ENCODE measurements around the gene CLIC6. TPM values are rescaled to one million over a fixed set of nuclear protein-coding genes. Genes with fewer than 3 reads are reported as not detected.

CLIC6 gene
- total and polyA plus RNA-seq, 2 of the 8 experiments (the other 6 are each of a cell fraction or from before 2014, with no cell fraction given), result 0.42 to 1.3 TPM

- Histone ChIP-seq H3K23me2 (ENCODE audit: low read depth, low read length) (no peaks in the 10 kb centered on the region; the same call in 1 of the 2 replicates), H4K8ac (ENCODE audit: extremely low read depth, insufficient read depth, low read length) (no peak overlapping the region), H3K23ac (ENCODE audit: insufficient read length) (no peak overlapping the region), H3K36me3 (ENCODE audit: control insufficient read depth in 2 of 4, insufficient read depth in 4 of 4, low read length in 3 of 4) (no peaks in the 10 kb centered on the region), H4K20me1 (replicated peaks in 1 of 2; ENCODE audit: control insufficient read depth in 1 of 2, insufficient read depth in 2 of 2, low read length in 2 of 2) (no peaks in the 10 kb centered on the region), H2BK120ac (replicated peaks; ENCODE audit: low read depth, low read length) (no peak overlapping the region), H3K18ac (ENCODE audit: extremely low read depth, low read length) (no peak overlapping the region), H2BK20ac (ENCODE audit: low read length) (no peak overlapping the region), H3K27me3 (replicated peaks in 1 of 4; ENCODE audit: control insufficient read depth in 3 of 4, extremely low read depth in 1 of 4, insufficient read depth in 3 of 4, low read length in 3 of 4) (no peaks in the 10 kb centered on the region), H3K56ac (replicated peaks; ENCODE audit: insufficient read length, low read depth, low read length) (no peak overlapping the region), H2BK5ac (ENCODE audit: low read depth, low read length) (no peak overlapping the region), H2BK15ac (ENCODE audit: low read length) (no peak overlapping the region), H2AK5ac (ENCODE audit: low read depth, low read length) (no peak overlapping the region), H3K9me3 (ENCODE audit: insufficient read depth in 2 of 2, low read depth in 1 of 2, low read length in 1 of 2) (no peaks in the 10 kb centered on the region), H3K4me1 (replicated peaks in 1 of 4; ENCODE audit: control insufficient read depth in 3 of 4, insufficient read depth in 4 of 4, low read length in 3 of 4) (peaks cover 0 to 5% (median 0%) of the 10 kb centered on the region in 4 experiments; a peak in 1 of 7 replicates), H3K14ac (ENCODE audit: insufficient read length) (no peak overlapping the region), H3K79me2 (ENCODE audit: control insufficient read depth in 1 of 2, insufficient read depth in 2 of 2, low read length in 2 of 2) (no peaks in the 10 kb centered on the region), H3K9ac (replicated peaks in 1 of 4; ENCODE audit: extremely low read depth in 1 of 4, low read depth in 3 of 4, low read length in 3 of 4) (no peak overlapping the region), H3K27ac (ENCODE audit: low read depth, low read length) (no peak overlapping the region), H2AFZ (ENCODE audit: low read length) (no peak overlapping the region), H3K4ac (replicated peaks; ENCODE audit: insufficient read length, low read depth, low read length) (no peak overlapping the region), H2BK12ac (ENCODE audit: low read depth, low read length) (no peak overlapping the region), H4K91ac (replicated peaks; ENCODE audit: insufficient read length, low read length) (no peak overlapping the region), H3K79me1 (ENCODE audit: low read depth, low read length) (no peaks in the 10 kb centered on the region), H3K4me2 (ENCODE audit: insufficient read depth in 1 of 2, low read depth in 2 of 2, low read length in 2 of 2) (no peak overlapping the region), H3K4me3 (ENCODE audit: extremely low read depth in 1 of 4, insufficient read depth in 2 of 4, low read depth in 3 of 4, low read length in 4 of 4) (no peak overlapping the region), H4K5ac (ENCODE audit: insufficient read length, low read depth, low read length) (no peak overlapping the region)
- DNase-seq (ENCODE audit: low read depth in 1 of 2, low spot score in 2 of 2) (no peak), FAIRE-seq (no peak)
- CTCF ChIA-PET (ENCODE audit: partially characterized antibody), result interaction anchor here (1.3 kb wide), 1 partner anchor 8 kb away, joined by 4 read pairs; no protein-coding TSS in a partner anchor
- POLR2A ChIA-PET (ENCODE audit: partially characterized antibody), result no interaction called here
- 97% methylated on average over 7 of the region's 7 CpGs; no CpG with 5 or more reads in 1 of the 2 experiments for WGBS, 2 experiments (ENCODE audit: extremely low coverage in 1 of 2, insufficient coverage in 1 of 2, insufficient read length in 1 of 2, insufficient replicate concordance in 2 of 2, low coverage in 1 of 2, low lambda C conversion rate in 2 of 2, missing lambda C conversion rate in 1 of 2)
- no peak for TF ChIP-seq TAF1 (IDR thresholded peaks at IDR 0.05; ENCODE audit: low read depth, low read length)
- no peak for TF ChIP-seq TAF7 (optimal IDR thresholded peaks at IDR 0.05; ENCODE audit: borderline replicate concordance, low read depth, low read length)
- no peak for TF ChIP-seq YY1 (IDR thresholded peaks at IDR 0.05; ENCODE audit: low read depth, low read length)
- no peak for TF ChIP-seq SIRT6 (IDR thresholded peaks at IDR 0.05; ENCODE audit: low read length)
- no peak for TF ChIP-seq RNF2 (IDR thresholded peaks at IDR 0.05; ENCODE audit: borderline replicate concordance, low read depth, low read length, missing control alignments, poor library complexity, severe bottlenecking)
- TF ChIP-seq KDM5A (IDR thresholded peaks at IDR 0.05; ENCODE audit: low read length), result no peak
- TF ChIP-seq SP4 (IDR thresholded peaks at IDR 0.05; ENCODE audit: low read length), result no peak
- no peak for TF ChIP-seq ATF2 (IDR thresholded peaks at IDR 0.05; ENCODE audit: low read length)
- no peak for TF ChIP-seq CBX8 (IDR thresholded peaks at IDR 0.05; ENCODE audit: borderline replicate concordance, low read depth, low read length)
- TF ChIP-seq POLR2AphosphoS5 (IDR thresholded peaks at IDR 0.05; ENCODE audit: low read depth, low read length), result no peak
- TF ChIP-seq EP300 (IDR thresholded peaks at IDR 0.05; ENCODE audit: borderline replicate concordance in 1 of 2, low read depth in 2 of 2, low read length in 2 of 2), result no peak
- no peak for TF ChIP-seq RBBP5 (IDR thresholded peaks at IDR 0.05; ENCODE audit: borderline replicate concordance, low read depth, low read length)
- TF ChIP-seq GTF2F1 (IDR thresholded peaks at IDR 0.05; ENCODE audit: borderline replicate concordance, low read depth, low read length), result no peak
These were observed 61.4 kb downstream of the CLIC6 start for GRCh38 chr21:34730194-34730593.
